Measurements from ENCODE around the gene CALM3. TPM values are rescaled to one million over a fixed set of nuclear protein-coding genes. Genes with fewer than 3 reads are reported as not detected.

The CALM3 gene
- total RNA-seq, 4 donors from 2014 or later = 109 to 170 (median 142) TPM

DNA sequence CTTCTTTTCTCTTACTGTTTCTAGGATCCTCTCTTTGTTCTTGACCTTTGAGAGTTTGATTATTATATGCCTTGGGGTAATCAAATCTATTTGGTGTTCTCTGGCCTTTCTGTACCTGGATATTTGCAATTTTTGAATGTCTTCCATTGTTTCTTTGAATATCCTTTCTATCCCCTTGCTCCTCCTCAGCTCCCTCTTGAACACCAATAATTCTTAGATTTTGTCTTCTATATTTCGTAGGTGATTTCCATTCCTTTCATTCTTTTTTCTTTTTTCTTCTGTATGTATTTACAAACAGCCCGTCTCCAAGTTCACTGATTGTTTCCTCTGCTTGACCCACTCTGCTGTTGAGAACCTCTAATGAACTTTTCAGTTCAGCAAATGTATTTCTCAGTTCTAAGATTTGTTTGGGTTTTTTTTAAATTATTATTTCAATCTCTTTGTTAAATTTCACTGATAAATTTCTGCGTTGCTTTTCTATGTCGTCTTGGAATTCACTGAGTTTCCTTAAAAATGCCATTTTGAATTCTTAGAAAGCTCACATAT lies 2.7 kb upstream of the CALM3 start:
- DNase-seq (no peak), ATAC-seq (no peak)
- H3K27me3 ChIP-seq = no peaks in the 10 kb centered on the region
- H3K4me3 ChIP-seq = no peak overlapping the region
- peaks cover 18 to 21% of the 10 kb centered on the region in 2 donors for H3K4me1 ChIP-seq
- TF ChIP-seq, protein P1, sequence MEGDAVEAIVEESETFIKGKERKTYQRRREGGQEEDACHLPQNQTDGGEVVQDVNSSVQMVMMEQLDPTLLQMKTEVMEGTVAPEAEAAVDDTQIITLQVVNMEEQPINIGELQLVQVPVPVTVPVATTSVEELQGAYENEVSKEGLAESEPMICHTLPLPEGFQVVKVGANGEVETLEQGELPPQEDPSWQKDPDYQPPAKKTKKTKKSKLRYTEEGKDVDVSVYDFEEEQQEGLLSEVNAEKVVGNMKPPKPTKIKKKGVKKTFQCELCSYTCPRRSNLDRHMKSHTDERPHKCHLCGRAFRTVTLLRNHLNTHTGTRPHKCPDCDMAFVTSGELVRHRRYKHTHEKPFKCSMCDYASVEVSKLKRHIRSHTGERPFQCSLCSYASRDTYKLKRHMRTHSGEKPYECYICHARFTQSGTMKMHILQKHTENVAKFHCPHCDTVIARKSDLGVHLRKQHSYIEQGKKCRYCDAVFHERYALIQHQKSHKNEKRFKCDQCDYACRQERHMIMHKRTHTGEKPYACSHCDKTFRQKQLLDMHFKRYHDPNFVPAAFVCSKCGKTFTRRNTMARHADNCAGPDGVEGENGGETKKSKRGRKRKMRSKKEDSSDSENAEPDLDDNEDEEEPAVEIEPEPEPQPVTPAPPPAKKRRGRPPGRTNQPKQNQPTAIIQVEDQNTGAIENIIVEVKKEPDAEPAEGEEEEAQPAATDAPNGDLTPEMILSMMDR (IDR thresholded peaks at IDR 0.05 in 4 of 5, conservative IDR thresholded peaks at IDR 0.05 in 1 of 5) = no peak
- TF ChIP-seq POLR2A (IDR thresholded peaks at IDR 0.05) = no peak
- intact Hi-C loops (cut with DNase I; ENCODE audit: low total_unique reads) = no loop called here
- H3K9me3 ChIP-seq = no peaks in the 10 kb centered on the region
- in situ Hi-C loops (cut with MboI; ENCODE audit: low sequenced_read_pairs in 4 of 4) = no loop called here
- H3K27ac ChIP-seq = no peak overlapping the region
- no peaks in the 10 kb centered on the region for H3K36me3 ChIP-seq

DNA sequence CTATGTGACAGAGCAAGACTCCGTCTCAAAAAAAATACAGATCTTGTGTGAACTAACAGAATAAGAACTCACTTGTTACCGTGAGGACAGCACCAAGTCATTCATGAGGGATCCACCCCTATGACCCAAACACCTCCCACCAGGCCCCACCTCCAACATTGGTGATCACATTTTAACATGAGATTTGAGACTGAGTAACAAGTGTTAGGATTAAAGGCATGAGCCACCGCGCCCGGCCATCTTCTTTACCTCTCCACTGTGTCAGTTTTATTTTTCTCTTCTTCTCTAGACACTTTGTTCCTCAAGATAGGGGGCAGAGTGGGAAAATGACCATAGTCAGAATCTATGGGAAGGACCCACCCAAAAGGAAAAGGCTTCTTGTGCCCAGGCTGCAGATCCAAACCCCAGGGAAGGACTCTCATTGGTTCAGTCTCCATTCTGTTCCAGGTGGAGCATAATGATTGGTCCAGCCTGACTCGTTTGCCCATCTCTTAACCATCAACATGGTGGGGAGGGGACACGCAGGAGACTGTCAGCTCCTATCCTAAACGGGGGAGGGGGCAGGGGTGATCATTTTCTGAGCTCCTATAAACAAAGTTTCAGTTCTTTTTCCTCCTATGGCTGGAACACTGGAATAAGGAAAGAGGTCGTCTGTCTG lies 1.3 kb upstream of the CALM3 start:
- H3K36me3 ChIP-seq = no peaks in the 10 kb centered on the region
- ATAC-seq (no peak), DNase-seq (no peak)
- peak overlapping the region; percentile 86 to 98 (median 96) for H3K27ac ChIP-seq
- H3K9me3 ChIP-seq = no peaks in the 10 kb centered on the region
- intact Hi-C loops (cut with DNase I; ENCODE audit: low total_unique reads) (loop anchor here (5.0 kb wide), 1 partner anchor 917 kb away; the partner anchor contains the start of gene NAPA), in situ Hi-C loops (cut with MboI; ENCODE audit: low sequenced_read_pairs in 4 of 4) (no loop called here)
- no peak for TF ChIP-seq POLR2A (IDR thresholded peaks at IDR 0.05)
- TF ChIP-seq, protein P1 (IDR thresholded peaks at IDR 0.05 in 4 of 5, conservative IDR thresholded peaks at IDR 0.05 in 1 of 5) = no peak
- peak overlapping the region; percentile 90 to 99 (median 94) for H3K4me3 ChIP-seq
- H3K4me1 ChIP-seq = peaks cover 30 to 33% of the 10 kb centered on the region in 2 donors
- no peaks in the 10 kb centered on the region for H3K27me3 ChIP-seq

- Histone ChIP-seq H3K36me3 (peaks cover 0 to 3% of the 10 kb centered on the region in 2 donors), H3K27me3 (no peaks in the 10 kb centered on the region), H3K27ac (peak overlapping the region; percentile 86 to 98 (median 96)), H3K4me1 (peaks cover 35 to 41% of the 10 kb centered on the region in 2 donors), H3K4me3 (peak overlapping the region; percentile 90 to 99 (median 94)), H3K9me3 (no peaks in the 10 kb centered on the region)
- in situ Hi-C loops (cut with MboI; ENCODE audit: low sequenced_read_pairs in 4 of 4) (no loop called here), intact Hi-C loops (cut with DNase I; ENCODE audit: low total_unique reads) (loop anchor here (1.0 to 5.0 kb wide), 2 partner anchors 61 to 917 kb away; partner anchors contain the start of genes DACT3 and NAPA)
- TF ChIP-seq POLR2A (IDR thresholded peaks at IDR 0.05) = peak; percentile 7 to 24
- TF ChIP-seq, protein P1 (IDR thresholded peaks at IDR 0.05 in 4 of 5, conservative IDR thresholded peaks at IDR 0.05 in 1 of 5) = peak in 1 of 5 experiments; percentile 49
- peak; percentile 92 to 95 for ATAC-seq
- peak; percentile 94 to 97 for DNase-seq
Observed at GRCh38 chr19:46600384-46601317, 479 bp upstream of the CALM3 start.

DNA sequence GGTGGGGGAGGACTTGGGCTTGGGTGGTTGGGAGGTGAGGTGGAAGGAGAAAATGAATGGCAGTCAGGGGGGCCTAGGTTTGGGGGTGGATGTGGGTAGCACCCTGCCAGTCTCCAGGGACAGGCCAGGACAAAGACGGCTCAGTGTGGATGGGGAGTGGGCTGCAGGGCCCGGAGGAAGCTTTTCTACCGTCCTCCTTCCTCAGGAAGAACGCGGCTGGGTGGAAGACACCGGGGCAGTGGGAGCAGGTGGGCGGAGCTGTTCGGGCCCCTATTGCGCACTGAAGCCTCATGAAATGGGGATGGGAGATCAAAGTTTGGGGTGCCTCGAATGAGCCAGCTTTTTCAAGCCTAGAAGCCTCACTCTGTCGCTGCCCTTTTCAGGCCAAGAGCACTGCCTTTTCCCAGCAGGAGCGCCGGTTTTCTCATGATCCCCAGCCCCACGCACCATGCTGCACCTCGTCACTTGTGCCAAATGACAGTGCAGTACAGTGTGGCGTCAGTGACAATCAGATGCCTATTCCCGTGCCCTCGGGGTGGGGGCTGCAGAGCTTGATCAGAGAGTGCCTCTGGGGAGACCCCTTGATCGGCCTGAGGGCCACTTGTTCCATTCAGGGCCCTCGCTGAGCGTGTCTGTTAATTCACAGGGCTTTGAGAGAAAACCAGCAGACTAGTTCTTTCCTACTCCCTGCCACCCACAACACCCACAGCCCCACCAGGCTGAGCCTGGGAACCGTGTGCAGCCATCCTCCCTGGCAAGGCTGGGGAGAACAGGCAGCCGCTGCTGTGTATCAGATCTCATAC lies 1.5 kb downstream of the CALM3 start:
- peaks cover 35 to 42% of the 10 kb centered on the region in 2 donors for H3K4me1 ChIP-seq
- intact Hi-C loops (cut with DNase I; ENCODE audit: low total_unique reads) (loop anchor here (5.0 kb wide), 1 partner anchor 915 kb away; the partner anchor contains the start of gene NAPA), in situ Hi-C loops (cut with MboI; ENCODE audit: low sequenced_read_pairs in 4 of 4) (no loop called here)
- ATAC-seq = no peak
- TF ChIP-seq, protein P1 (IDR thresholded peaks at IDR 0.05 in 4 of 5, conservative IDR thresholded peaks at IDR 0.05 in 1 of 5) = no peak
- TF ChIP-seq POLR2A (IDR thresholded peaks at IDR 0.05) = peak in 1 of 2 donors; percentile 28
- H3K4me3 ChIP-seq = peak overlapping the region; percentile 90 to 99 (median 94)
- no peaks in the 10 kb centered on the region for H3K9me3 ChIP-seq
- peak overlapping the region; percentile 86 to 98 (median 96) for H3K27ac ChIP-seq
- peaks cover 0 to 21% of the 10 kb centered on the region in 2 donors for H3K36me3 ChIP-seq
- no peak for DNase-seq
- H3K27me3 ChIP-seq = no peaks in the 10 kb centered on the region

Data from gastrocnemius medialis (tissue), 4 donors.